NCI-H128 (cell line): ENCODE data around the gene AGPAT1.

ENCODE experiments used
- DNase-seq: peaks from one replicate; lab custom pipeline; 2025; ENCODE audit not compliant: unreplicated experiment; lab: John Stamatoyannopoulos, UW

AGPAT1 gene

DNA sequence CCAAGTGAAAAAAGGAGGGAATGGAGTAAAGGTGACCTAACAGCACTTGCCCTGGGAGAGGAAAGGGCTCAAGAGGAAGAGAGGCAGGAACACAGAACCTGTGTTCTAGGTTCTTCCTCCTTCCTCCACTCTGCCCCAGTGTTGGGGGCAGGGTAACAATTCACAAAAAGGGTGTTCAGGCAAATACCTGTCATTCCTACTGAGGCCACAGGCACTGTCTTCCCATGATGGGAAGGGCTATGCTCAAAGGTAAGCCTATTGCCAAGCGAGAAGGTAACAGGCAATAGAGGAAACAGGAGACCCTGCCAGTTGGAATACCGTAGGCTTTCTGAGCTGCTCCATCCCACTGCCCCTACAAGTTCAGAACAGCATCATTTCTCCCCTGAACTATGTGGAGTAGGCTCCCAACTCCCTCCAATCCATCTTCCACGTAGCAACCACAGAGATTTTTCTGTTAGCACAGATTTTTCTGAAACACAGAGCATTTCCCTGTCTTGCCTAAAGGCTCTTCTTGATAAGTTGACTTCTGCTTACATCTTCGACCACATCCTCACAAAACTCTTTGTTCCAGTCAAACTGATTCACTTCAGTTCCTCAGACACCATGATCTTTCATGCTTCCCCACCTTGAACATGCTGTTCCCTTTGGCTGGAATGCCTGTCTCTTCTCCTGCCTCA is 2.7 kb downstream of the AGPAT1 start:
- no peak for DNase-seq

DNA sequence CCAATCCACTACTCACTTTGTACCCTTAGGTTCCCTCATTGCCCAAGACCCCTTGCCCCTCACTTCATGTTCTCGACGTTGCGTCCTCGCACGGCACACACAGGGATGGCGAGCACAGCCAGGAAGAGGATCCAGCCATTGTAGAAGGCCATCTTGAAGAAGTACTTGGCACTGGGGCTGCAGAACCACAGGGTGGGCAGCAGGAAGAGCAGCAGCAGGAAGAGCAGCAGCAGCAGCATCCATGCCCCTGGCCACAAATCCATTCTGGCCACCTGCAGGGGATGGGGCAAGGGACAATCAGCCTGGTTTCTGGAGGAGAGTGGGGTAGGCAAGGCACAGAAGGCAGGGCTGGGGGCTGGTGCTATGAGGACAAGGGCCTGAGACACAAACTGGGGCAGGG is 4.7 kb downstream of the AGPAT1 start:
- no peak for DNase-seq

DNA sequence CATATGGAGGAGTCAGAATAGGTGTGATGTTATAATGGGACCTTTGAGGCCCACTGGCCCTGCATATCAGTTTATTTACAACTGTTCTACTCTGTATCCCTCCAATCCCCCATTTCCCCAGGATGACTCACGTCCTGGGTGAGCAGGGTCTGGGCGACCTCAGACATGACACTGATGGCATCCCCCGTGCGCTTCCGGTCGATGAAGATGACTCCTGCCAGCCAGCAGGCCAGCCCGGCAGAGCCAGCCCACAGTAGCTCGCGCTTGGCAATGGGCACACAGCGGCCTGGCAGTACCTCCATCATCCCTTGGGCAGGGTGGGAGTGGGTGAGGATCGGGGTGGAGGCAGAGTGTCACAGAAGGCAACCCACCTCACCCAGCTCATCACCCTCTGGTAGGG is 5.6 kb downstream of the AGPAT1 start:
- no peak for DNase-seq

DNA sequence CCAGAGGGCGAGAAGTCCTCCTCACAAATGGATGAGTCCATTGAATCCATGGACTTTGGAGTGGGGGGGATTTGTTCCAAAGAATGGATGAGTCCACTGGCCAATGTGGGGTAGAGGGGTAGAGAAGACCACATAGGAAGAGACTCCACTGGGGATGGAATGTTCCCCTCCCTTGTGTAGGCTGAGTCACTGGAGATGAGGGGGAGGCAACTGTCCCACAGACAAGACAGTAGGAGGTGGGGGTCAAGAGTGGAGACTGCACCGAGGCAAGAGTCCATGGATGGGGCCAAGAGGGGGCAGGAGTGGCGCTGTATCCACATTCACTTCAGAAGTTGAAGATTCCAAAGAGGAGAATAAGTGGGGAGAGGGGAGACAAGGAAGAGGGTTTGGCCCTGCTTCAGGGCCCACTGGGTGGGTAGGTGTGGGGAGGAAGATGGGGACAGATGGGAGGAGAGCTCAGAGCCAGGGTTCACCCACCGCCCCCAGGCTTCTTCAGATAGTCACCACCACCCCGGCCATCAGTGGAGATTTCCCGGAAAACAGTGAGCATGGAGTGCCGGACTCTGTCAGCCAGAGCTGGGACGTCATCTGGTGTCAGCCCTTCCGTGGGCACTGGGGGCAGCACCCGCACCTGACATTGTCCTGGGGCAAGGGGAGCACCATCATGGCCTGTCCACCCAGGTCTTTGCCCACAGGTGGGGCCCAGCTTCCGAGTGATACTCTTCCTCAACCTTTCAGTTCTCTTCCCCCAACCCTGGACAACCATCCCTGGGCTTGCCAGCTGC is 6.9 kb downstream of the AGPAT1 start:
- DNase-seq: no peak

- DNase-seq: no peak
These were observed 7.5 kb downstream of the AGPAT1 start for GRCh38 chr6:32168350-32168749.

DNA sequence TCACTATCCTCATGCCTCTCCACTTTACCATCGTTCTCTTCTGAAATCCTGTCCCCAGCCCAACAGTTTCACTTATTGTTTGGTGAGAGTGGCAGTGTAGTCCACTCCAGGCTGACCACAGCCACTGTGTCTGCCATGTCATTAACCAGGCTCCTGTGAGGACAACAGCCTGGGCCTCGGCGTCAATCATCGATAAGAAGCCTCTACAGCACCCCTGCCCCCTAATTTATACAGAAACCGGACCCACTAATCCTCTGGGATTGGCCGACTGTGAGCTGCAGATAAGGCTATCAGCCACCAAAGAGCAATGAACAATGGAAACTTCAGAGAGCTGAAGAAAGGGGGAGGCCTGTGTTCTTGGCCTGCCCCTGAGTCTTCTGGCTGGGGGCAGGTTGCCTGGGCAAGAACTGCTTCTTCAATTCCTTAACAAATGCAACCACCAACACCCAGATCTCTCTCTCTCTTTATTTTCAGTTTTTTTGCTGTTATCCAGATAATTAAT is 8.1 kb downstream of the AGPAT1 start:
- DNase-seq: no peak

DNA sequence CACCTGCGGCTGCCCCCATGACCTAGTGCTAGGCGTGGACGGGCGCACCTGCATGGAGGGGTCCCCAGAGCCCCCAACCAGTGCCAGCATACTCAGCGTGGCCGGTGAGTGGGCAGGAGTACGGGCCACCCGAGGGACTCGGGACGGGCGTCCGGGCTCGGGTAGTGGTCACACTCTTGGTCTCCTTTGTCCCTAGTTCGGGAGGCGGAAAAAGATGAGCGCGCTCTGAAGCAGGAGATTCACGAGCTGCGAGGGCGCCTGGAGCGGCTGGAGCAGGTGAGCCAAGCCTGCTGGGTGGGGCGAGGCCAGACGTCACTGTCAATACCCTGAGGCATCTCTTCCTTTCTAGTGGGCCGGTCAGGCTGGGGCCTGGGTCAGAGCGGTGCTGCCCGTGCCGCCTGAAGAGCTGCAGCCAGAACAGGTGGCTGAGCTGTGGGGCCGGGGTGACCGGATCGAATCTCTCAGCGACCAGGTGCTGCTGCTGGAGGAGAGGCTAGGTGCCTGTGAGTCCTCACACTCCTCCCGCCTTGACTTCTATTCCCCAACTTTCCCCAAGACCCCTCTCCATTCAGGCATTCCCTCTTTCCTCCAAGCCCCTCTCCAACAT is 8.6 kb downstream of the AGPAT1 start:
- no peak for DNase-seq

DNA sequence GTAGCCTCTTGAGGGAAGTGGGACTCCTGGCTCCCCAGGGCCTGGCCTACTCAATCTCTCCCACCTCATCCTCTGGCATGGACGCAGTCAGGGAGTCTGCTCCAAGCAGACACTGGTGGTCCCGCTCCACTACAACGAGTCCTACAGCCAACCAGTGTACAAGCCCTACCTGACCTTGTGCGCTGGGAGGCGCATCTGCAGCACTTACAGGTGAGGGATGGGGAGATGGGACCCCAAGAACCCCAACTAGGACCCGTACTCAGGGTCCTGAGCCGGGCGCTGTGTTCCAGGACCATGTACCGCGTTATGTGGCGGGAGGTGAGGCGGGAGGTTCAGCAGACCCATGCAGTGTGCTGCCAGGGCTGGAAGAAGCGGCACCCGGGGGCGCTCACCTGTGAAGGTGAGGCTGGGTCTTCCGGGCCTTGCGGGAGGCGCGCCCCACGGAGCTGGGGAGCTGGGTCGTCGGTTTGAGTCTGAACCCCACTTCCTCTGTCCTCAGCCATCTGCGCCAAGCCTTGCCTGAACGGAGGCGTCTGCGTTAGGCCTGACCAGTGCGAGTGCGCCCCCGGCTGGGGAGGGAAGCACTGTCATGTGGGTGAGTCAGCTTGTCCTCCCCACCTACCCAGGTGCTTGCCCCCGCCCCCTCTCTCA is 9.3 kb downstream of the AGPAT1 start:
- no peak for DNase-seq

GRCh38 chr6:32164295-32164694 is 11.6 kb downstream of the AGPAT1 start, which contains the start of gene EGFL8:
Gene EGFL8, plus strand, starts transcription at chr6:32164595. Its CDS starts 1,571 bp downstream, at chr6:32166166.
- DNase-seq: no peak

- DNase-seq: no peak
These were observed 12.2 kb downstream of the AGPAT1 start for GRCh38 chr6:32163559-32164258.

DNA sequence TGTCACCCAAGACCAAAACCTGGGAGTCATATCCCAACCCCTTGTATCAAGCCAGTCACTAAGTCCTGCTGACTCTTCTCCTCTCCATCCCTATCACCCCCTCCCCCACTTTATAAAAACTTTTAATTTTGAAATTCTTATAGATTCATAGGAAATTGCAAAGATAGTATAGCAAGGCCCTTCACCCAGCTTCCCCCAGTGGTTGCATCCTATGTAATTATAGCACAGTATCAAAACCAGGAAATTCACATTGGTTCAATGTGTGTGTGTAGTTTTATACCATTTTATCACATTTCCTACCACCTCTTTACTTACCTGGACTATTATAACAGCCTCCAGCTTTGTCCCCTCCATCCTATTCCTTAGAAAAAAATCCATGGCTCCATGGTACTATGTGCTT is 17.8 kb downstream of the AGPAT1 start:
- no peak for DNase-seq

DNA sequence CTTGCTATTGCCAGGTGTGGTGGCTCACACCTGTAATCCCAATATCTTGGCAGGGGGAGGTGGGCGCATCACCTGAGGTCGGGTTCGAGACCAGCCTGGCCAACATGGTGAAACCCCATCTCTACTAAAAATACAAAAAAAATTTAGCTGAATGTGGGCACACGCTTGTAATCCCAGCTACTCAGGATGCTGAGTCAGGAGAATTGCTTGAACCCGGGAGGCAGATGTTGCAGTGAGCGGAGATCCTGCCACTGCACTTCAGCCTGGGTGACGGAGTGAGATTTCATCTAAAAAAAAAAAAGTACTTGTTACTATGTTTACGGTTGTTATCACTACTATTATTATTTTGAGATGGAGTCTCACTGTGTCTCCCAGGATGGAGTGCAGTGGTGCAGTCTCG is 19.0 kb downstream of the AGPAT1 start:
- DNase-seq: no peak

DNA sequence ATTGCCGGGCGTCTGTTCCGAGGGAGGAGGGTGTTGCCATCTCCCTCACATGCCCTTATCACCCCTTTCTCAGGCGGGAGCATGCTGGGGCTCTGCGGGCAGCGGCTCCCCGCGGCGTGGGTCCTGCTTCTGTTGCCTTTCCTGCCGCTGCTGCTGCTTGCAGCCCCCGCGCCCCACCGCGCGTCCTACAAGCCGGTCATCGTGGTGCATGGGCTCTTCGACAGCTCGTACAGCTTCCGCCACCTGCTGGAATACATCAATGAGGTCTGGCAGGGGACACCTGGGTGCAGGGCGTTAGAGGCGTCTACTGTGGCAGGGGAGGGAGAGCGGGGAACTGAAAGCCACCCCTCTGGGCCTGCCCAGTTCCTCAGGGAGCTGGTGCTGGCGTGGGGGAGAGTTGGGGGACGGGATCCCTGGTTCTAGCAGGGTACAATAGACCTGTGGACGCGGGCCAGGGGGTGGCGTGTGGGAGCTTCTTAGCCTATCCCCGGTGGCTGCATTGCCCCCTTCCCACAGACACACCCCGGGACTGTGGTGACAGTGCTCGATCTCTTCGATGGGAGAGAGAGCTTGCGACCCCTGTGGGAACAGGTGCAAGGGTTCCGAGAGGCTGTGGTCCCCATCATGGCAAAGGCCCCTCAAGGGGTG is 21.2 kb downstream of the AGPAT1 start:
- peak; percentile 41 for DNase-seq

GRCh38 chr6:32153564-32154513 is 22.0 kb downstream of the AGPAT1 start, which contains the start of gene PPT2:
Gene PPT2, plus strand, starts transcription at chr6:32154141. Its CDS starts 454 bp downstream, at chr6:32154595.
- peak; percentile 46 for DNase-seq

GRCh38 chr6:32152769-32153563 is 22.9 kb downstream of the AGPAT1 start:
- no peak for DNase-seq

DNA sequence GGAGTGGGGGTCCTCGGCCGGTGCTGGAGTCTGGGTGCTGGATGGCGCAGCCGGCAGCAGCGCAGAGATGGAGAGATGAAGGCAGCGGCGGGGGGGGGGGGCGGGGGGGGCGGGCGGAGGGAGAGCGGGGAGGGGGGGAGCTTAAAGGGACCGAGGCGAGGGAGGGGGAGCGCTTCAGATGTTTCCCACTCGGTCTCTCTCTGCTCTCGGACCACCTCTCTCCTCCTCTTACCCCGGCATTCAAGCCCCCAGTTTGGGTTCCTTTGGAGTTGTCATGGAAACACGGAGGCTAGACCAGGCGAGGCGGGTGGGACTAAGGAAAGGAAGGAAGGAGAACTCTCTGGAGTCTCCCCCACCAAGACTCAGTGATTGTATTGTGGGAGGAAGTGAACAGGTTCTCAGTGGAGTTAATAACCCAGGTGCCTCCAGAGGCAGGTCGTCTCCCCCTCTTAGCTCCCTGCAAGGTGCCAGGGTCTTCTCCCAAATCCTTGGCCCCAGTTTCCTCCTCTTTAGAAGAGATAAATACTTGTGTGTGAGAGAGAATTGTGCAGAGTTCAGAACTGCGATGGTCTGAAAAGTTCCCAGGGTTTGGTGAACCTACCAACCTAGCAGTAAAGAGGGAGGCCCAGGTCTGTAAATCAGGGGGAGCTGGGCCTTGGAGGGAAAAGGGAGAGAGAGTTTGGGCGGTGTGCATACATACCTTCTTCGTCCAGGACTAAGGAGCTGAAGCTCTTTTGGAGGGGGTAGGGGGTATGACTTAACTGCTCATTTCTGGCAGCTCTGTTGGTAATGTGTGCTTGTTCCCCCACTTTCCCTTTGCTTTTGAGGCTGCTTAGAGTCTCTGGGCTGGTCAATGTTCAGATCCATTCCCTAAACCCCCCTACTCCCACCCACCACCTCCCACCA is 23.8 kb downstream of the AGPAT1 start, which contains the start of gene PRRT1:
TSS of gene PRRT1 (minus strand) at position 77 of the 906 bp plus-strand sequence. CDS start 112 bp downstream, outside the sequence.
- DNase-seq: no peak
